Middle frontal gyrus (tissue), 1 donor: ENCODE results near the gene TMEM151B.
"Not testable (repeated sequence)": the region's sequence is repeated elsewhere in the genome, so short reads cannot be mapped to it uniquely, and the experiment has no call there.

Source experiments
- DNase-seq: peaks from one replicate; pipeline ENCODE4 v3.0.0-alpha.2; 2015; ENCODE audit warnings: low spot score; ENCODE audit errors: extremely low spot score

Gene TMEM151B

DNA sequence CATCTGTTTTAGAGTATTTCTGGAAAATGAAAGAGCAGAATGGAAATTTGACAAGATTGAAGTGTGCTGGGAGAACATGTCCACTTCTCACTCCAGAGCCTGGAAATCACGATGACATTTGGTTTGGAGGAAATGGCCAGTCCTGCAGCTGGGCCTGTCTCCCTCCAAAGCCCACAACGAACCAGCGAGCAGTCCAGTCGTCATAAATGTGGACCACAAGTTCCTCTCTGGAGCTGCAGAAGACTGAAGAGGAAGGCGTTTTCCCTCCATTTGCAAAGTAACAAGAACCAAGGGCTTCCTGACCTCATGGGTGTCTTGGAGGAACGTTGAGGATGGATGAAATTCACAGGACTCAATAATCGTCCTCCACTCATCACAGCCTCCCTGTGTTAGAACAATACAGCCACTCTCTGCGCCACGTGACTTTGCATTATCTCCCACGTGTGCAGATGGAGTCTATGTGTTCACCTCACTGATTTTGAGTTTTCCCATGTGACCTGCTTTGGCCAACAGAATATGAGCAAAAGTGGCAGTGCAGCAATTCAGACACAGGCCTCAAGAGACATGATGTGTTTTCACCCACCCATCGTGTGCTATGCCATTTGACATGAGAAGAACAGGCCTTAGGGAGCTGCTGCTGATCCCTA, 63.1 kb downstream of the TMEM151B start:
- DNase-seq = no peak

DNA sequence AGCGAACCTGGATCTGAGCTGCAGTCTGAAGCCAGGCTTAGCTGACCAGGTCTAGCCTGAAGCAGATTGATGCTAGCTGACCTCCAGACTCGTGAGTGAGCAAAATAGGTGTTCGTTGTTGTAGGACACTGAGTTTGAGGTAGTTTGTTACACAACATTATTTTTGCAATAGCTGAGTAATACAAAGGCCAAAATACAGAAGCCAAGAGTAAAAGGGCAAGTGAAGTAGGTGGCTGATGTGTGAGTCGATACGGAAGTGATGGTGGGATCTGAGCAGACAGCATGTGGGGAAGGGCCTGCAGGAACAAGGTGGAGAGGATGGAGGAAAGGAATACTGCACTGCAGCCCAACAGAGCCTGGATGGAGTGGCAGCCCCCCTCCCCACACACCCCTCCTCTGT, 63.7 kb downstream of the TMEM151B start:
- DNase-seq = no peak

DNA sequence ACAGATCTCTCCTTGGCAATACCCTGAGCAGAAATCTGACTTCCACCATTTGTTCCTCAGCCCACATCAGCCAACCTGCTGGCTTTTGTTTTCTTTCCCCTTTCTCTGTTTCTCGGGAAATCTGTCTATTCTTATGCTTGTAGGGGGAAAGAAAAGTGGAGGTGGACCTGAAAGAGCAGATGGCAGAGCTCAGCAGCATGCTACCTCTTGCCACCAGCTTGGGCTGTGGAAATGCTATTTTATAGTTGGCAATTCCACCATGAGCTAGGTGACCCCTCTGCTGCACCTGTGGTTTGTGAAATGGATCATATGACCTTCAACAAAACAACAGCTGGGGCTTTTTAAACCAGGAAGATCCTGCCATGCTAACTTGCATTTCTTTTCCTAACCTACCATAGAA, 65.4 kb downstream of the TMEM151B start:
- DNase-seq = no peak

DNA sequence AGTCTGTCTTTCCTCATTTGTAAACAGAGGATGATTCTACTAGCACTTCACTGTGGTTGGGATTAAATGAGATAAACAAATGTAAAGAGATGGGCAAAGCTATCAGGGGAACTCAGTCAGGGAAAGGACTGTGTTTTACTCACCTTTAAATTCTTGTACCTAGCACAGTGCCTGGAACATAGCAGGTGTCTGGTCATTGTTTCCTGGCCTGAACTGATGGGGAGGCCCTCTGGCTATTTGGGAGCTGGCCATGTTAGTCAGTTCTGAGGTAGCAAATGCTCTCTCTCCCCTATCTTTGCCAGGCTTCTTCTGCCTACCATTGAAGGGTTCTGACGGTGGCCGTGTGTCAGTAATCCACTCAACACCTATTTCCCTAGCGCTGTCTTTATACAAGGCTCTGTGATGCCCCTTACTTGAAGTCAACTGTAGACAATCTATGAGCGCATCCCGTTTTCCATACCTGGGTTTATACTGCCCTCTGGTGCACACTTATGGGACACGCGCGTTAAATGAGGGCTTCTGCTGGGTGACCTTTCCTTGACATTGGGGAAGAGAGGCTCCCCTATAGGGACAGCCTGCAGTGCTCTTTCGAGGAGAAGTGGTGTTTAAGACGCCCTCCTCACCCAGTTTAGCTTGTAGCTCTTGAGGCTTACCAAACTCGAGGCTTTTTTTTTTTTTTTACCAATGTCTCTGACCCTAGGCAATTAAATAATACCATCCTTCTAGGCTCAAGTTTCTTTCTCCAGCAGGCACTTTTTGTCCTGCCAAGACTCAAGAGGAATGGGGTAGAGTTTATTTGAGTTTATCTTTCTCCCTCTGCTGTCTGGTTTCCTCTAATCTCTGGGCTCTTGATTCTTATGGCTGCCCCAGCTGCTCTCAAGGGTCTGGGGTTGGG, 68.2 kb downstream of the TMEM151B start:
- peak; percentile 50 for DNase-seq

DNA sequence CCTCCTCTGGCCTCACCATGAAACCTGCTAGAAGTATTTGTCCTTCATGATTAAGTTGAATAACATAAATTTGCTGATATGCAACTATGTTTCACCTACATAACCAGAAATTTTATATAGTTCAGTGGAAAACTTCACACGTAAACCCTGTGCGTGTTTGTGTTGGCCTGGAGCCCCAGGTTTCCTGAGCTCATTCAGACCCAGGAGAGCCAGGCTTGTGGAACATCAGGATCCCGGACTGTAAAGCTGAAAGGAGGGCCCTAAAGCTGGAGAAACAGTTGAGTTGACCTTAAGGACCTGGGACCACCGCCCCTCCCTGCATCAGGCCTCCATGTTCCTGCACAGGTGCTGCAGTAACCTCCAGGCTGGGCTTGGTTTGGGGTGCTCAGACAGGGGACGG, 69.1 kb downstream of the TMEM151B start:
- DNase-seq = no peak

DNA sequence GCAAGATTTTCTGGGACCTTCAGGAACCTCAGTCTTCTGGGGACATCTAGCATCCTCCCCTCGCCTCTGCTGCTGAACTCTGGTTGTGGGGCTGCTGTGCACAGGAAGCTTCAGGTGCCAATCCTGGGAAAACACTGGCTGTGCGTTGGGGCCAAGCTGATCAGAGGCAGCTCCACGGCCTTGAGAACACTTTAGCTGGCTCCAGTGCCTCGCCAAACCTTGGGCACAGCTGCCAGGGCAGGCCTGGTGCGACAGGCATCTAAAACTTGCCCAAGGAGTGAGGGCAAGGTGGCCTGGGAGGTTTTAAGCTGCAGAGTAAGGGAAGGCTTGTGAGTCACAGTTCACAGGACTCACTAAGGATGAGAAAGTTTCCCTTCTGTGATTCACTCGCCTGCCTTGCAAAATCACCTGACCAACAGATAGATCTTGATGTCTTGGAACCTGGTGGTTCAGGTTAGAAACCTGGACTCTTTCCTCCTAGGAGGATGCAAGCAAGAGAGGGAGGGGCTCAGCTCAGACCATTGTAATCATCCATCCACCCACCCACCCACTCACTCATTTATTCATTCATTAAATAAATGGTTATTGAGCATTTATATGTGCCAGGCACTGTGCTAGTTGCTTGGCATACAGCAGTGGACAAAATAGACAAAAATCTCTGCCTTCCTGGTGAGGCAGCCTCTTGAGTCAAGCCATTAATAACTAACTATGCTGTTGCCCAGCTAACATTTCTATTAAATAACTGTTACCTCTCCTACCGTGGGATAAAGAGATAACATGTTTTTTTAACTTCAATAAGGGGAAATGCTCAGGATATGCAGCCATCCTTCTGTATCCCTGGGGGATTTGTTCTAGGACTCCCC, 69.7 kb downstream of the TMEM151B start:
- DNase-seq = no peak

DNA sequence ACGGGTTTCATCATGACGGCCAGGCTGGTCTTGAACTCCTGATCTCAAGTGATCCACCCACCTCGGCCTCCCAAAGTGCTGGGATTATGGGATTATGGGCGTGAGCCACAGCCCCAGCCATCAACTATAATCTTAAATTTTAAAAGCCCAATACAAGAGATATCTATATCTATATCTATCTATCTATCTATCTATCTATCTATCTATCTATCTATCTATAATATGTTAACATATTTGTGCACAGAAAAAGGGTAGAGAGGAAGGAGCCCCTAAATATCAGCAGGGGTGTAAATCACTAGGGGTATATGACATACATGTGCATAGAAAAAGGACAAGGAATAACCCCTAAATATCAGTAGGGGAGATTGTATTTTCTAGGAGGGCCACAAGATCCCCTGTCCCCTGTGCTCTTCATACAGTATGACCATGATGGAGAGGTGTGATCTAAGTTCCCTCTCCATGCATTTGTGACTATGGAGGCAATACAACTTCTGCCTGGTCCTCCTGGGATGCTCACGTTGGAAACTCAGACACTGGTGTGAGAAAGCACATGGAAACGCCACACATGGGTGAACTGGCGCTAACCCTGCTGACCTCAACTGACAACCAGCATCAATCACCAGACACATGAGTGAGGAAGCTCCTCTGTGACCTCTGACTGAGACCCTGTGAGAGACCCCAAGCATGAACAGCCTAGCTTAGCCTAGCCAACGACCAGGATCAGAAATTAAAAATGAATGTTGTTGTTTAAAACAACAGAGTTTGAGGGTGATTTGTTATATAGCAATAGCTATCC, 71.0 kb downstream of the TMEM151B start:
- DNase-seq = no peak

DNA sequence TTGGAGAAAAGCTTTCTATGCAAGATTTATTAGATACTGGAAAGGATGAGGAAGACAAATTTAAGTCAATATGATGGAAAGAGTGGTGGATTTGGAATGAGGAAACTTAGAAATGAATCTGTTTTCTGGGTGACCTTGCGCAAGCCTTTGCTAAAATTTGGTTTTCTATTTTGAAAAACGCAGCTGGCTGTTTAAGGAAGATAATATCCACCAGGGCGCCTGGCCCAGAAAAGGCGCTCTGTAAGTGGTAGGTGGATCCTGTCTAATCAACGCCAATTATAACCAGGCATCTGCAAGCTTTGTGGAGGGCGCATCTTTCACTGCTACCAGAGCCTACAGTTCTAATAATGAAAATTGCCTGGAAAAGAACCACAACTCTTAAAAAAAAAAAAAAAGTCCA, 71.8 kb downstream of the TMEM151B start:
- peak; percentile 58 for DNase-seq

DNA sequence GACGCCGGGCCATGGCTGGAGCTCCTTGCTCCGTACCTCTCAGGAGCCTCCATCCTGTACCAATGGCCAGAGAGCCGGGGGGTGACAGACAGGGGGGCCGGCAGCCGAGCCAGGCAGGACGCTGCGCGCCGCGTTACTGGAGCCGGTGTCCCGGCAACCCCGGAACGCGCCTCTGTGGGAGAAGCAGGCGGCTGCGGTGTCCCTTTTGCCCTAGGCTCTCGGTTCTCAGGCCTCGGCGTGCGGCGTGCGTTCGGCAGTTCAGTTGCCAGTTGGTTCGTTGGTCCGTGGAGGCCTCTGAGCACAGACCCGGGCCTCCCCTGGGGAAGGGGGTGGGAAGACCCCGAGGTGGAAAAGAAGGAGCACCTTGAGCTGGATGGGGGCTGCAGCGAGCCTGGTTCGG, 72.2 kb downstream of the TMEM151B start, which contains the start of gene SPATS1:
Gene SPATS1 (plus strand): TSS at position 162 of the 400 bp plus-strand sequence. CDS start 446 bp downstream, outside the sequence.
- no peak for DNase-seq

DNA sequence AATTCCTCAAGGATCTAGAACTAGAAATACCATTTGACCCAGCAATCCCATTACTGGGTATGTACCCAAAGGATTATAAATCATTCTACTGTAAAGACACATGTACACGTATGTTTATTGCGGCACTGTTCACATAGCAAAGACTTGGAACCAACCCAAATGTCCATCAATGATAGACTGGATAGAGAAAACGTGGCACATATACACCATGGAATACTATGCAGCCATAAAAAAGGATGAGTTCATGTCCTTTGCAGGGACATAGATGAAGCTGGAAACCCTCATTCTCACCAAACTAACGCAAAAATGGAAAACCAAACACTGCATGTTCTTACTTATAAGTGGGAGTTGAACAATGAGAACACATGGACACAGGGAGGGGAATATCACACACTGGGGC, 76.6 kb downstream of the TMEM151B start:
- DNase-seq = not testable (repeated sequence)

DNA sequence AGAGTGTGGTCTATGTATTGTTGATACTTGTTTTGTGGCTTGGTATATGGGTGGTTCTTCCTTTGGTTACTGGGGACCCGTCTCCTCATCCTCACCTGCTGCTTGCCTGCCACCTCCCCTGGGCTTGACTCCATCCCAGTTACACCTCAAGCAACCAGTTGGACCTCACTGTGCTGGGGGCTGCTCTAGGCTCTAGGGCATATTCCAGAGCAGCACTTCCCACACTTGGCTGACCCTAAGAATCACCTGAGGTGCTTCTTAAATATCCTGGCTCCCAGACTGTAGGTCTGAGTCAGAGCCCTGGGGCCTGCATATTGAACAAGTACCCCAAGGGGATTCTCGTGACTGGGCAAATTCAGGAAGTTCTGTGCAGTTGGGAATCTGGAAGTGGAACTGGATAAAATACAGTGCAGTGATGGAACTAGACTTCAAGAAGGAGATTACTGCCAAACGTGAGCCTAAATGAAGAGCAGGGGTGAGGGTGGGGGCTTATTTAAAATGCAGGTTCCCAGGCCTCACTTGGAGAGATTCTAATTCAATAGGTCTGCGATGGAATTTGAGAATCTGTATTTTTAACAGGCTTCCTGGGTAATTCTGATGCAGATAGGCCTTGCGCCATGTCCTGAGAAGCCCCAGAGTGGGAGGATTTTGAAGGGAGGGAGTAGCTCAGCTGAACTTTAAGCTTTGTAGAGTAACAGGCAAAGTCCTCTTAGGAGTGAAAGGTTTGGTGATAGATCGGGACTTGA, 79.8 kb downstream of the TMEM151B start:
- DNase-seq = no peak

DNA sequence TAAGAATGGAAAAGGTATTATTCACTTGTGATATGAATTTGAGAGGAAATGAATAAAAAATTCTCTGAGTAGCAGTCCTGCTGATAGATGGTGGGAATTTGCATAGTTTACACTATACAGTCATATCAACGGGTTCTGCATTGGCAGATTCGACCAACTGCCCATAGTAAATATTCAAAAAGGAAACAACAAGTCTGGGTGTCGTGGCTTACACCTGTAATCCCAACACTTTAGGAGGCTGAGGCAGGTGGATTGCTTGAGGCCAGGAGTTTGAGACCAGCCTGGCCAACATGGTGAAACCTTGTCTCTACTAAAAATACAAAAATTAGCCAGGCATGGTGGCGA, 80.4 kb downstream of the TMEM151B start:
- not testable (repeated sequence) for DNase-seq

DNA sequence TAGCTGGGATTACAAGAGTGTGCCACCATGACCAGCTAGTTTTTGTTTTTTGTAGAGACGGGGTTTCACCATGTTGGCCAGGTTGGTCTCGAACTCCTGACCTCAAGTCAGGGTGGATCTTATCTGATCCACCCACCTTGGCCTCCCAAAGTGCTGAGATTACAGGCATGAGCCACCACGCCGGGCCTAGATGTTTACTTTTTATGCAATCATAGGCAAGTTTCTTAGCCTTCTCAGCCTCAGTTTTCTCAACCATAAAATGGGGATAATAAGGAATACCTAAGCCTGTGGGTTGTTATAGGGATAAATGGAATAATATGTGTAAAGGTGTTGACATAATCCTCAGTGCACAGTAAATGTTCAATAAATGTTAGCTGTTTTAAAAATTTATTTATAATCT, 82.0 kb downstream of the TMEM151B start:
- no peak for DNase-seq

DNA sequence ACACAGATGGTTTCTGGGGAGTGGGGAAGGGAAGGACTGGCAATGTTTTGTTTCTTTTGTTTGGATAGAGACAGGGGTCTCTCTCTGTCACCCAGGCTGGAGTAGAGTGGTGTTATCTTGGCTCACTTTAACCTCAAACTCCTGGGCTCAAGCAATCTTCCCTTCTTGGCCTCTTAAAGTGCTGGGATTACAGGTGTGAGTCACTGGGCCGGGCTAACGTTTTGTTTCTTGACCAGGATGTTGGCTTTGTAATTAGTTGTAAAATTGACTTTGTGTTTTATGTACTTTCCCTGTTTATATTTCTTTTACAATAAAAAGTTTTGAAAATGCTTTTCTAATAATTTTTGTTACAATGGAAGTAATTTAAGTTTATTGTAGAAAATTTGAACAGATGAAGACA, 83.1 kb downstream of the TMEM151B start:
- DNase-seq = no peak

DNA sequence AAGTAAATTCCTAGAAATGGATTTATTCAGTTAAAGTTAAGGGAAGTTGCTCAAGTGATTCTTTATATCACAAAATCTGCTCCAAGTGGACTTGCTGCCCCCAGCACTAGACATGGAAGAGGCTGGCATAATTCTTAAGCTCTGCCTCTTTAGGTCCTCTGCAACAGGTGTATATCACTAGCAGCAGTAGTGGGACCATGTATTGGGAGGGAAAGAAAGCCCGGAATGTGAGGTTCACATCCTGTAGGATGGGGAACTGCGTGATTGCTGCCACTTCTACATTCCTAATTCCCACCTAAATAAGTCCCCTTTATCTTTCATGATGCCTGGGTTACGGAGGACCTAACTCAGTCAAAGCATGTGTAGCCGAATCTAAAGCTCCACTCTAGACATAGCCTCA, 85.4 kb downstream of the TMEM151B start:
- DNase-seq = no peak

DNA sequence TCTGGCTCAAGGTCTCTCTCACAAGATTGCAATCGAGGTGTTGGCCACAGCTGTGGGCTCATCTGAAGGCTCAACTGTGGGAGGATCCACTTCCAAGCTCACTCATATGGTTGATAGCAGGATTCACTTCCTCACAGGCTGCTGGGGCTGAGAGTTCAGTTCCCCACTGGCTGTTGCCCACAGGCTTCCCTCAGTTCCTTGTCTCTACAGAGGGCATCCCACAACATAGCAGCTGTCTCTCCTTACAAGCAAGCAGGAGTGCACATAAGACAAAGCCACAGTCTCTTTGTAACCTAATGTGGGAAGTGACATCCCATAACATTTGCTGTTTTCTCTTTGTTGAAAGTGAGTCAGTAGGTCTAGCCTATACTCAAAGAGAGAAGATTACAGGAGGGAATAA, 86.2 kb downstream of the TMEM151B start:
- no peak for DNase-seq
